ENCODE data around the gene UTS2R.

DNA sequence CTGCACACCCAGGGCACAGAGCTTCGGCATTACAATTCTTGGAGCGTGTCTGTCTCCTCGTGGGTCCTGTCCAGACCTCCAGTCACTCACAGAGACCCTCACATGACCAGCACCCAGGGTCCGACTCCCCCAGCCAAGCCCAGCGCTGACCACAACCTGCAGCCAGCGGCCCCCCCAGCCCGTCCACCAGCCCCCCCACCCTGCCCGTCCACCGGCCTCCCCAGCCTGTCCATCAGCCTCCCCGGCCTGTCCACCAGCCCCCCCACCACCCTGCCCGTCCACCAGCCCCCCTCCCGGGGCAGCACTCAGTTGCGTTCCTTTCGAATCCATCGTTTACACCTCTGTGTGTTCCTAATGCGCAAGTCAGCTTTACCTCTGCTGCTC is 43.8 kb upstream of the UTS2R start:
- no peak for TF ChIP-seq POLR2A (IDR thresholded peaks at IDR 0.05)
- TF ChIP-seq, protein P1, sequence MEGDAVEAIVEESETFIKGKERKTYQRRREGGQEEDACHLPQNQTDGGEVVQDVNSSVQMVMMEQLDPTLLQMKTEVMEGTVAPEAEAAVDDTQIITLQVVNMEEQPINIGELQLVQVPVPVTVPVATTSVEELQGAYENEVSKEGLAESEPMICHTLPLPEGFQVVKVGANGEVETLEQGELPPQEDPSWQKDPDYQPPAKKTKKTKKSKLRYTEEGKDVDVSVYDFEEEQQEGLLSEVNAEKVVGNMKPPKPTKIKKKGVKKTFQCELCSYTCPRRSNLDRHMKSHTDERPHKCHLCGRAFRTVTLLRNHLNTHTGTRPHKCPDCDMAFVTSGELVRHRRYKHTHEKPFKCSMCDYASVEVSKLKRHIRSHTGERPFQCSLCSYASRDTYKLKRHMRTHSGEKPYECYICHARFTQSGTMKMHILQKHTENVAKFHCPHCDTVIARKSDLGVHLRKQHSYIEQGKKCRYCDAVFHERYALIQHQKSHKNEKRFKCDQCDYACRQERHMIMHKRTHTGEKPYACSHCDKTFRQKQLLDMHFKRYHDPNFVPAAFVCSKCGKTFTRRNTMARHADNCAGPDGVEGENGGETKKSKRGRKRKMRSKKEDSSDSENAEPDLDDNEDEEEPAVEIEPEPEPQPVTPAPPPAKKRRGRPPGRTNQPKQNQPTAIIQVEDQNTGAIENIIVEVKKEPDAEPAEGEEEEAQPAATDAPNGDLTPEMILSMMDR (IDR thresholded peaks at IDR 0.05) = no peak
